Measurements from ENCODE around the gene RET. TPM values are rescaled to one million over a fixed set of nuclear protein-coding genes. Genes with fewer than 3 reads are reported as not detected.

The RET gene
- 0.49 to 1.1 TPM (median 0.83 TPM) in 5 replicates for total RNA-seq (2022; extraction: Qiagen RNA extraction; ENCODE audit: low read depth)

GRCh38 chr10:43076876-43077420 lies at the start of gene RET:
Gene RET, plus strand, starts transcription at chr10:43077069. Its CDS starts 190 bp downstream, at chr10:43077259.

DNA sequence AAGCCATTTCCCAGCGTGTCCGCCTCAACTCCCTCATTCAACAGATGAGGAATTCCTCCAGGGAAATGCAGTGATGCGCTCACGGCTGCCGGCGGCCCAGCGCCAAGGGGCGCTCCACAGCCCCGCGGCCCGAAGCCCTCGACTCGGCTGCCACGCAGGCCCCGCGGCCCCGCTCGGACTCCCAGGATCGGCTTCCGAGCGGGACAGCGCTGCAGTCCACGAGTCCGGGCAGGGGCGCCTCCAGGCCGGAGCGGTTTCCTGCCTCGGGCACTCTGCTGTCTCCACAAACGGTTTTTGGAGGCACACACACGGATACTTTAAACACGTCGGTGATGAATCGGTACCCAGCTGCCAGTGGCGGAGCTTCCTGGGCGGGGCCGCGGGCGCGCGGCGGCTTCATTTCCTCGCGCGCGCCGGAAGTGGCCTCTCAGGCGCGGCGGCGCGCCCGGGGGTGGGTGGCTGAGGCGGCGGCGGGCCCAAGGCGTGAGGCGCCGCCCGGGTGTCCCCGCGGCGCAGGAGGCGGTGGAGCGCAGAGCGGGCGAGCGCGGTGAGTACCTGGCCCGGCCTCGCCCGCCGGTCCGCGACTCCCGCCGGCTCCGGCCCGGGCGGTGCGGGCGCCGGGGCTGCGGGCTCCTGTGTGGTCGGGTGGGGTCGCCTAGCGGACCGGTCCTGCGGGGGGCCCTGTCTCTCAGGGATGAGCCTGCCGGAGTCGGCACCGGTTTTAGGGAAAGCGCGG lies 61.3 kb downstream of the RET start, which contains the start of gene CSGALNACT2:
TSS of gene CSGALNACT2 (plus strand) at position 425 of the 736 bp plus-strand sequence. CDS start 16,705 bp downstream, outside the sequence.

Other genes with a start within 250 kb of the RET start
- 9.1 to 14.8 TPM (median 13.1 TPM) in 5 replicates for gene CSGALNACT2, start 61.4 kb downstream of the RET start, total RNA-seq (2022; extraction: Qiagen RNA extraction; ENCODE audit: low read depth)
- gene RASGEF1A, start 190.0 kb downstream of the RET start, total RNA-seq (2022; extraction: Qiagen RNA extraction; ENCODE audit: low read depth) = 5.4 to 7.1 TPM (median 5.9 TPM) in 5 replicates

Measured in A549 treated with GW870086 at 1 μM for 4 hours (cell line).